ENCODE results near the gene GALM.
"Not testable (repeated sequence)": the region's sequence is repeated elsewhere in the genome, so short reads cannot be mapped to it uniquely, and the experiment has no call there.

Gene GALM

GRCh38 chr2:38682008-38682575, 16.2 kb downstream of the GALM start:
- no peak for DNase-seq

GRCh38 chr2:38682620-38683019, 16.7 kb downstream of the GALM start:
- not testable (repeated sequence) for DNase-seq

- DNase-seq = no peak
These were observed 17.9 kb downstream of the GALM start for GRCh38 chr2:38683766-38684165.

GRCh38 chr2:38685116-38685735, 19.3 kb downstream of the GALM start:
- DNase-seq = no peak

- DNase-seq = peak in 3 of 4 experiments; percentile 20 to 46 (median 43)
These were observed 24.8 kb downstream of the GALM start for GRCh38 chr2:38690499-38691420.

- DNase-seq = no peak
These were observed 26.1 kb downstream of the GALM start for GRCh38 chr2:38691994-38692393.

- no peak for DNase-seq
These were observed 26.9 kb downstream of the GALM start for GRCh38 chr2:38692636-38693318.

GRCh38 chr2:38697116-38697840, 31.4 kb downstream of the GALM start:
- DNase-seq = no peak

GRCh38 chr2:38698467-38699003, 32.6 kb downstream of the GALM start:
- DNase-seq = no peak

- DNase-seq = no peak
These were observed 34.3 kb downstream of the GALM start for GRCh38 chr2:38700113-38700785.

GRCh38 chr2:38700881-38701458, 35.1 kb downstream of the GALM start:
- no peak for DNase-seq

GRCh38 chr2:38701542-38701941, 35.6 kb downstream of the GALM start:
- no peak for DNase-seq

- no peak for DNase-seq
These were observed 36.5 kb downstream of the GALM start for GRCh38 chr2:38702413-38702812.

GRCh38 chr2:38703336-38703735, 37.4 kb downstream of the GALM start:
- DNase-seq = not testable (repeated sequence)

- no peak for DNase-seq
These were observed 38.8 kb downstream of the GALM start for GRCh38 chr2:38704664-38705063.

- no peak for DNase-seq
These were observed 41.0 kb downstream of the GALM start for GRCh38 chr2:38706846-38707345.

- not testable (repeated sequence) for DNase-seq
These were observed 42.6 kb downstream of the GALM start for GRCh38 chr2:38708491-38708890.

GRCh38 chr2:38708900-38709566, 43.1 kb downstream of the GALM start:
- no peak for DNase-seq

GRCh38 chr2:38709567-38710194, 43.8 kb downstream of the GALM start:
- no peak for DNase-seq

- no peak for DNase-seq
These were observed 45.6 kb downstream of the GALM start for GRCh38 chr2:38711558-38711957.
